ENCODE data around the gene MPHOSPH8. TPM values are rescaled to one million over a fixed set of nuclear protein-coding genes. Genes with fewer than 3 reads are reported as not detected.

Gene MPHOSPH8
- total and polyA plus RNA-seq, 7 donors, result 9.0 to 20.6 (median 12.1) TPM

- DNase-seq, result no peak
- Histone ChIP-seq H3K4me1 (no peaks in the 10 kb centered on the region), H3K27ac (no peak overlapping the region), H3K9me3 (no peaks in the 10 kb centered on the region), H3K4me3 (no peak overlapping the region), H3K36me3 (ENCODE audit: insufficient read depth in 1 of 2, low read depth in 1 of 2) (peaks cover 0 to 8% of the 10 kb centered on the region in 2 donors), H3K27me3 (ENCODE audit: insufficient read depth in 3 of 3, low read length in 2 of 3) (no peaks in the 10 kb centered on the region)
- intact Hi-C loops (cut with DNase I), result no loop called here
- WGBS, 3 donors, result 84 to 90% (median 85%) methylated on average over 2 of the region's 2 CpGs
- no peak for TF ChIP-seq CTCF (IDR thresholded peaks at IDR 0.05)
- ATAC-seq, result no peak
Observed at GRCh38 chr13:19720039-19720438, 86.6 kb downstream of the MPHOSPH8 start.

Other genes starting within 250 kb of the MPHOSPH8 start
- gene TPTE2, start 72.1 kb upstream of the MPHOSPH8 start, total RNA-seq, result not detected
- gene TPTE2, start 72.1 kb upstream of the MPHOSPH8 start, polyA plus RNA-seq, result under 1 TPM in 1 of 3 donors, not detected in 2; 0.04 TPM
- gene PSPC1, start 149.3 kb downstream of the MPHOSPH8 start, total RNA-seq, result 10 to 100 TPM; 24.8 to 39.8 (median 31.2) TPM
- 10 to 100 TPM; 18.1 to 24.8 (median 23.6) TPM for gene PSPC1, start 149.3 kb downstream of the MPHOSPH8 start, polyA plus RNA-seq
- 1 to 10 TPM; 5.5 to 8.0 (median 6.1) TPM for gene ZMYM5, start 230.0 kb downstream of the MPHOSPH8 start, total RNA-seq
- 1 to 10 TPM; 3.2 to 7.6 (median 5.6) TPM for gene ZMYM5, start 230.0 kb downstream of the MPHOSPH8 start, polyA plus RNA-seq

All from psoas muscle (tissue), 8 donors.